Stimulated activated naive CD8-positive, alpha-beta T cell treated with anti-CD3 and anti-CD28 coated beads, Interleukin-15, amount 100 ng/mL, for 72 hours (primary cell): ENCODE data around the gene FNDC11.

Source experiments
- ATAC-seq: fragments of 150-1000 bp; cut with Tn5 transposase; 2 replicates; pipeline ENCODE4 v1.10.0; 2021; ENCODE audit warnings: mild to moderate bottlenecking, moderate library complexity
- DNase-seq, 2 donors: peaks; one replicate each; pipeline ENCODE4 v3.0.0; 2021 to 2022
- H3K27ac Mint-ChIP-seq, 2 donors: one replicate each; pipeline ENCODE4 v1.8.0; 2022; ENCODE audit warnings: mild to moderate bottlenecking in 2 of 2, mixed read lengths in 2 of 2, moderate library complexity in 2 of 2
- H3K27me3 Mint-ChIP-seq: one replicate; pipeline ENCODE4 v1.8.0; 2022; ENCODE audit warnings: mixed read lengths
- H3K4me1 Mint-ChIP-seq: one replicate; pipeline ENCODE4 v1.8.0; 2022; ENCODE audit warnings: mild to moderate bottlenecking, mixed read lengths
- H3K4me3 Mint-ChIP-seq, 2 donors: one replicate each; pipeline ENCODE4 v1.8.0; 2022; ENCODE audit warnings: mild to moderate bottlenecking in 2 of 2, mixed read lengths in 2 of 2, moderate library complexity in 1 of 2
- H3K9me3 Mint-ChIP-seq, 2 donors: one replicate each; pipeline ENCODE4 v1.8.0; 2022; ENCODE audit warnings: mixed read lengths in 2 of 2

FNDC11 gene

DNA sequence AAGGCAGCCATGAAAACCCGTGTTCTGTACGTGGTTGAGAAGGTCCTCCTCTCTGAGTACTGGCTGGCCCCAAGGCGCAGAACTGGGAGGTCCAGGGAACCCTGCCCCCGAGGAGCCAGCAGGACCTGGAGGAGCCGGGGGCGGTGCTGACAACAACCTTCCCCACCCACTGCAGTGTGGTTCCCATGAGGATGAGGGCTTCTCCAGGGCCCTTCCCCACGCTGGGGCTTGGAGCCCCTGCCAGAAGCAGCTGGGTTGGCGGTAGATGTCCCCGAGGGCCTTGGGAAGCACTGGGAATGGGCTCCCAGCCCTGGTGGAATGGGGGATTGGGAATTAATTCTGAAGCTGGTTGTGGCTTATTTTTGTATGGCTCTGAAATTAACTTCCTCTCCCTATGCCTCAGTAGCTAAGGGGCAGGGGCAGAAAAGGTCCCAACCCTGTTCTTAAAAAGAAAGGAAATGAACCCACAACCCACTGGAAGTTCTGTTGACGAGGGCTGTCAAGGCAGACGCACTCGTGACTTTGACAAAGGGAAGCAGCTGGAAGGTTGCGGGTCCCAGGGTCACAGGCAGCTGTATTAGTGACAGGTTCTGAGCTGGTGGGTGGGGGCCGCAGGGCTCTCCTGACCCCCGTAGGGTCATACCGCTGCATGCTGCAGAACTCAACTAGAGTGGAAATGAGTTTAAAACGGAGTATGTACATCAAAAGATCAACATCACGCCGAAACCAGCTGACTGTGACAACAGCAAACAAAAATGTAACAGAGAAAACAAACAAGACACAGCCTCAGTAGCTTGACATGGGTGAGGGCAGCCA, 34.0 kb downstream of the FNDC11 start:
- no peak for ATAC-seq
- no peak overlapping the region for H3K4me3 Mint-ChIP-seq
- peak overlapping the region in 1 of 2 donors; percentile 62 for H3K27ac Mint-ChIP-seq
- no peak for DNase-seq
- H3K4me1 Mint-ChIP-seq: peaks cover 17% of the 10 kb centered on the region
- peaks cover 8% of the 10 kb centered on the region for H3K27me3 Mint-ChIP-seq
- no peaks in the 10 kb centered on the region for H3K9me3 Mint-ChIP-seq

DNA sequence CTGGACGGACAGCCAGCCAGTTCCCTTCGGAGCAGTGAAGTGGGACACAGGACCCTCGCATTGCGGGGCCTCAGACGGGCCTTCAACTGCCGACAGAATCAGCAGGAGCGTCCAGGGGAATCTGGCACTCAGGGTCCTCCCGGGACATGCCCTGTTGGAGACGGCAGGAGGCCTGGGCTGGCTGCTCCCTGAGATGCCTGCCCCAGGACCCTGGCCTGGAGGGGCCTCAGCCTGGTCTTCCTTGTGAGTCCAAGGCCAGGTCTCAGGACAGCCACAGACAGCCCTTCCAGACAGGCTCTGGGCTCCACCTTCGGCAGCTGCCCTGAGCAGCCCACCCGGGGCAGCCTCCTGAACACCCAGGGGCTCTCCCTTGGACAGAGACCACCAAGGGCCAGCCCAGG, 34.7 kb downstream of the FNDC11 start:
- H3K4me1 Mint-ChIP-seq: peaks cover 17% of the 10 kb centered on the region
- H3K27me3 Mint-ChIP-seq: peaks cover 8% of the 10 kb centered on the region
- H3K27ac Mint-ChIP-seq: peak overlapping the region in 1 of 2 donors; percentile 54
- ATAC-seq (no peak), DNase-seq (no peak)
- H3K4me3 Mint-ChIP-seq: no peak overlapping the region
- no peaks in the 10 kb centered on the region for H3K9me3 Mint-ChIP-seq

DNA sequence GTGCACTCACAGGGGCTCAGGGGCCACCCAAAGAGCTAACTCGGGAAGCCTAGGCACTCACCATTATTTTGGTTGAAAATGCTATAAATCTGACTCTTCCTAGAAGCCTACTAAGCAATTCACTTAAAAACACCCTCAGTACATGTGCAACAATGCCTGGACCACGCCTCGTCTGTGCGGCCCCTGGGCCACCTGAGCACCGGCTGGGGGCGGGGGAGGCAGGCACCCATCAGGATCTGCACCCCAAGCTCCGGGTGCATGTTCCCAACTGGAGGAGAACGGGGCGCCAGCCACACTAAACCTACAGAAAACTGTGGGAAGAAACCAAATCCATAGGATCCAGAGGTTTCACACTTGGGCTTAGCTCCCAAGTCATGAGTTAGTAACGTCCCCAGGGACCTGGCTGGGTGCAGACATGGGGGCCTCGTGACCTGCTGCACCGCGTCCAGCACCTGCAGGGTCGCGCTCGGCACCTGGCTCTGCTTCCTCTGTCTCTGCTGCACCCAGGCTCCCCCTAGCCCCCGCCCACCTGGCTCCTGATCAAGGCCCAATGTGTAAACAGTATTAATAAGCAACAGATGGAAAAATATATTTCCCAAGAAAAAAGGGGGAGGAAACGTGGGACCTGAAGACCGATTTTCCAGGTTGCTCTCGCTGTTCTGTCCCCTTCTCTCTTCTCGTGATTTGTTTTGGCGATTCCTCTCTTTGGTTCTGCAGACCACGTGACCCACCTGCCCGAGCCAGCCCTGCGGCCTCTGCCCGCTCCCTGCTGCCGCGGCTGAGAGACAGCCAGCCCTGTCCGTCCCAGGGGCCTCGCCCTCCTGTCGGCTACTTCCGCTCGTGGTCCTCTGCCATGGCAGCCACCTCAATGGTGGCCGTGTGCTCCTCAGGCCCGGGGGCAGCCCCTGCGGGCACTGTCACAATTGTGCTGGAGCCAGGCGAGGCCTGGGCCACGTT, 35.6 kb downstream of the FNDC11 start:
- Mint-ChIP-seq H3K4me3 (no peak overlapping the region), H3K27me3 (peaks cover 8% of the 10 kb centered on the region), H3K4me1 (peaks cover 17% of the 10 kb centered on the region), H3K9me3 (no peaks in the 10 kb centered on the region), H3K27ac (peak overlapping the region in 1 of 2 donors; percentile 71)
- DNase-seq (no peak), ATAC-seq (no peak)

DNA sequence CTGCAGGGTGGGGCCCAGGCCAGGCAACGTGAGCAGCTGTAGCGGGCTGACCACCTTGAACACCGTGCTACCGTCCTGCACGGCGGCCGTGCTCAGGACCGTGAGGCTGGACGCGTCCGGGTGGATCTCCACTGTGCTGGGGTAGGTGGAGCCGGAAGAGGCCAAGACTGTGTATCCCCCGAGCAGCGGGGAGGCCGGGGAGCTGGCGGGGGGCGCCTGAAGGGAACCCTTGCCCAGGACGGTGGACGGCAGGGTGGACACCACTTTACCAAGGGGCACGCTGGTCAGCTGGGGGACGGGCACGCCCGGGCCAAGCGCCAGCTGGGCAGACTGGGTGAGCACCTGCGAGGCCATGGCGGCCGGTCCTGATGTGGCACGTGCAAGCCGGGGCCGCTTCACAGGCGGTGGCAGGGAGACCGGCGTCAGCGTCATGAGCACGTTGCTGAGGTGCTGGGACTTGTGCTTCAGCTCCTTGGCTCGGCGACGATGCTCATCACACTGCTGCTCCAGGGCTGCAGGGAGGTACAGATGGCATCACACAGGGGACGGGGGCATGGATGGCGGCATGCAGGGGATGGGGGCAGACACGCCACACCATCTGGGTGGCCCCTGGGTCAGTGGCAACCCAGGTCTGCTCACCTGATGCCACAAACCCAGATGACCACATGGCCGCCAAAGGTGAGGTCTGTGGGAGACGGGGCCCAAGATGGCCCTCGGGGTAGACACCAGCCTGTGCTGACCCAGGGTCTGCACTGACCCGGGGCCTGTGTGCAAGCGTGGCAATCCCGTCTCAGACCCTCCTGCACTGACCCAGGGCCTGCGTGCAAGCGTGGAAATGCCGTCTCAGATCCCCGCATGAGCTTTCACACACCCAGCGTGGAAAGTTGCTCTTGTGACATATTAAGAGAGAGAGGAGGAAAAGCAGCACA, 36.5 kb downstream of the FNDC11 start:
- Mint-ChIP-seq H3K27ac (peak overlapping the region in 1 of 2 donors; percentile 71), H3K4me3 (no peak overlapping the region), H3K9me3 (no peaks in the 10 kb centered on the region), H3K4me1 (peaks cover 17% of the 10 kb centered on the region), H3K27me3 (peaks cover 7% of the 10 kb centered on the region)
- ATAC-seq (no peak), DNase-seq (no peak)

DNA sequence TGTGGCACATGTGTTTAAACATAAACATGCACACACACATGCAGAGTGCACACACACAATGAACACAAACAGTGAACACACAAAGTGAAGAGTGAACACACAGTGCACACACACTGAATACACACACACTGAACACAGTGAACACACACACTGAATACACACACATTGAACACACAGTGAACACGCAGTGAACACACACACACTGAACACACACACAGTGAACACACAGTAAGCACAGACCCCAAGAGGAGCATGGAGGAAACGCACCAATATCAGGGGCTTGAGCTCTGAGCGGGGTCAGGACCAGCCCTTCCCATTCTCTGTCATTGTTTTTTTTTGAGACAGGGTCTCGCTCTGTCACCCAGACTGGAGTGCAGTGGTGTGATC, 37.2 kb downstream of the FNDC11 start:
- no peak for DNase-seq
- Mint-ChIP-seq H3K27me3 (peaks cover under 1% of the 10 kb centered on the region), H3K4me1 (peaks cover 17% of the 10 kb centered on the region), H3K4me3 (no peak overlapping the region), H3K27ac (no peak overlapping the region), H3K9me3 (no peaks in the 10 kb centered on the region)
- ATAC-seq: no peak

DNA sequence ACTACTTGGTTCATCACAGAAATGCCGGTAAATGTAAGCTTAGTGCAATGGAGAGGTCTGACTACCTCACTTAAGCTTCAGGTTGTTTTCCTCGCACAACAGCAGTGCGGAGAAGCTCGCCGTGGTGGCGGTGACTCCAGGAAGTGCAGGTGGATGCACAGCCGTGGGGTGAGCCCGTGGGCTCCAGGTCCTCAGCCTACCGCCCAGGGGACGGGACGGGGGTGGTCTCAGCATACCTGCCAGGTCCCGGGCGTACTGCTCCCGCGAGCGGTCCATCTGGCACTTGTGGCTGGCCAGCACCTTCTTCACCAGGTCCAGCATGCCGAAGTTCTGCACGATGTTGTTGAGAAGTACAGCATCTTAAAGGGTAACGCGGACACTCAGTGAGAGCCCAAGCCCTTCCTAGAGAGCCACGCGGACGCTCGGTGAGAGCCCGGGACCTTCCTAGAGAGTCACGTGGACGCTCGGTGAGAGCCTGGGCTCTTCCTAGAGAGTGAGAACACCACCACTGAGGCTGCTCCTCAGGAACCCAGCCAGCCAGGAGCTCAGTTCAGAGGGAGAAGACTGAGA, 37.9 kb downstream of the FNDC11 start:
- no peak for DNase-seq

DNA sequence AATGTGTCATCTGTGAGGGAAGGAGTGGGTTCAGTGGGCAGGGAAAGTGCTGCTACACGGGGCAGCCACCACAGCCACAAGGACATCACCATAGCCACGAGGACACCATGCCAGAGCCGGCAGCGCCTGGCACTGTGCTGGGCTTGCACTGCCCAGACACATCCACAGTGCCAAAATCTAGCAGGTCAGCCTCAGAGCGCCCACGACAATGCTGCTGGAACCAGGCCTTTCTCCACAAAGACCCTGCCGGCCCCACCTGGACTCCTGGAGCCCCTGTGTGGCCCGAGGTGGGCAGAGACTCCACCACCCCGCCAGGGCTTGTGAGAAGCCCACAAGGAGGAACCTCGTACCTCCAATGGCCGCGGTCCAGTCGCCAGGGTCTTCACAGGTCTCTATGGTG, 38.7 kb downstream of the FNDC11 start:
- H3K4me1 Mint-ChIP-seq: peaks cover 10% of the 10 kb centered on the region
- H3K4me3 Mint-ChIP-seq: no peak overlapping the region
- no peaks in the 10 kb centered on the region for H3K27me3 Mint-ChIP-seq
- ATAC-seq: no peak
- no peak for DNase-seq
- no peaks in the 10 kb centered on the region for H3K9me3 Mint-ChIP-seq
- no peak overlapping the region for H3K27ac Mint-ChIP-seq

More for the DNA sequence above, 37.9 kb downstream of the FNDC11 start:
- ATAC-seq: no peak
- no peaks in the 10 kb centered on the region for H3K27me3 Mint-ChIP-seq
- H3K27ac Mint-ChIP-seq: no peak overlapping the region
- no peaks in the 10 kb centered on the region for H3K9me3 Mint-ChIP-seq
- H3K4me3 Mint-ChIP-seq: no peak overlapping the region
- peaks cover 17% of the 10 kb centered on the region for H3K4me1 Mint-ChIP-seq

DNA sequence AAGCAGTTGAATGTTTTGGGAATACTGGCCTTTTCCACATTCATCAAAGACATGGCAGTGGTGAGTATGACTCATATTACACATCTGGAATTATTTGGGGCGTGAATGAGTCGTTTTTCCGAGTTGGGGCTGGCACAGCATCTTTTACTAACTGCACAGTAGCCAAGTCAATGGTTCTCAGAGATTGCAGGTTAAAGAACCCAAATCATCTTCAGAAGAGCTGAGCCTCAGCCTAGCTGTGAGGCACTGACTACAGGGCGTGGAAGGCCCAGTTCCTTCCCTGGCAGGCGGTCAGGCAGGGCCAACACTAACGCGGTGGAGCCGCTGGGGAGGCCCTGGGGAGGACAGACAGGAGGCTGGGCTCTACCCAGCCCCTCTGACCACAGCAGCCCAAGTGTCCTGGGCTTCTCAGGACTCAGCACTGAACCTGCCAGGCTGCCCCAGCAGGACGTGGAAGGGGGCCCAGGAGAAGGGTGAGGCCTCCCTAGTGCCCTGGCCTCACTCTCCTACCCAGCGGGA, 40.1 kb downstream of the FNDC11 start:
- H3K9me3 Mint-ChIP-seq: no peaks in the 10 kb centered on the region
- no peak for DNase-seq
- no peaks in the 10 kb centered on the region for H3K4me1 Mint-ChIP-seq

DNA sequence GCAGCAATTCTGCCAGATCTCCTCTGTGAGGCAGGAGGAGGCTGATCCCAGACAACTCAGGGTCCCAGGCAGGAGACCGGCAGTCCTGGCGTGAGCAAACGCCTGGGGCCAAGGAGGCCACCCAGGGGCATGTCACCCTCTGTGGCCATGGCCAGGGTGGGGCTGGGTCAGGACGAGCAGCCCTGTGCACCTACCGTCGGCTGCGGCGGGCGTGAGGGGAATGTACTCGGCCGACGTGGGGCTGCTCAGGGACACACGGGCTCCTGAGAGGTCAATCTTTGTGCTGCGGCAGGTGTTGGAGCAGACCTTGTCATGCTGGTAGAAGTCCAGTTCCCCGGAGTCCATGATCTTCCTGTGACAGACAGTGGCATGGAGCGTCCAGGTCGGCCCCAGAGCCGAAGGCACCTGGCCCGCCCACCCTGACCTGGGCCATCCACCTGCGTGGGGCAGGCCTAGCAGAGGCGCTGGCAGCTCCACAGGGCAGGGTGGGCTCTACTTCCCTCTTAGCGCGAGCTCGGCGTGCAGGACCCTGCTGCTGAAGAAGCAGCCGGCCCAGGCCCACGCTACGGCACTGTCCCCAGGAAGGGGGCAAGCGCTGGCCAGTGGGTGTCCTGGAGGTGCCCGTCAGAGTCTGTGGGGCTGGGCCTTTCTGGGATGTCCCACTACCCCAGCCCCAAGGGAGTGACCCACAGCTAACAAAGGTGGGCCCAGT, 41.6 kb downstream of the FNDC11 start:
- no peaks in the 10 kb centered on the region for H3K27me3 Mint-ChIP-seq
- no peak overlapping the region for H3K4me3 Mint-ChIP-seq

More for the DNA sequence above, 40.1 kb downstream of the FNDC11 start:
- no peak for ATAC-seq
- Mint-ChIP-seq H3K4me3 (no peak overlapping the region), H3K27me3 (no peaks in the 10 kb centered on the region), H3K27ac (no peak overlapping the region)

DNA sequence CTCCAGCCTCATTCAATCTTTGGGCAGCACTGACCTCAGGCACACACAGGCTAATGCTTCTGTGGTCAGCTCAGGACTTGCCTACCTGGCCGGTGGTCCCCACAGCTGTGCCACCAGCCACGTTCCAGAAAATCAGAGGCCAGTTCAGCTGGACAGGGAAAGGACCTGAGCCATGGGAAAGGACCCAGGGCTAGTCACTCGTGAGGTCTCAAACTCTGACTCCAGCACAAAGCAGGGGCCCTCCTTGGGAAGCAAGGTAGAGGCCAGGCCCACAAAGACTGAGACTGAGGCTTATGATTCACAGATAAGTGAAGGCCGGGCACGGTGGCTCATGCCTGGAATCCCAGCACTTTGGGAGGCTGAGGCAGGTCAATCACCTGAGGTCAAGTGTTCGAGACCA, 42.5 kb downstream of the FNDC11 start:
- H3K9me3 Mint-ChIP-seq: no peaks in the 10 kb centered on the region
- ATAC-seq (no peak), DNase-seq (no peak)
- H3K4me1 Mint-ChIP-seq: no peaks in the 10 kb centered on the region
- H3K27ac Mint-ChIP-seq: no peak overlapping the region
- no peaks in the 10 kb centered on the region for H3K27me3 Mint-ChIP-seq
- no peak overlapping the region for H3K4me3 Mint-ChIP-seq

More for the DNA sequence above, 41.6 kb downstream of the FNDC11 start:
- ATAC-seq (no peak), DNase-seq (no peak)
- Mint-ChIP-seq H3K9me3 (no peaks in the 10 kb centered on the region), H3K27ac (no peak overlapping the region), H3K4me1 (no peaks in the 10 kb centered on the region)

DNA sequence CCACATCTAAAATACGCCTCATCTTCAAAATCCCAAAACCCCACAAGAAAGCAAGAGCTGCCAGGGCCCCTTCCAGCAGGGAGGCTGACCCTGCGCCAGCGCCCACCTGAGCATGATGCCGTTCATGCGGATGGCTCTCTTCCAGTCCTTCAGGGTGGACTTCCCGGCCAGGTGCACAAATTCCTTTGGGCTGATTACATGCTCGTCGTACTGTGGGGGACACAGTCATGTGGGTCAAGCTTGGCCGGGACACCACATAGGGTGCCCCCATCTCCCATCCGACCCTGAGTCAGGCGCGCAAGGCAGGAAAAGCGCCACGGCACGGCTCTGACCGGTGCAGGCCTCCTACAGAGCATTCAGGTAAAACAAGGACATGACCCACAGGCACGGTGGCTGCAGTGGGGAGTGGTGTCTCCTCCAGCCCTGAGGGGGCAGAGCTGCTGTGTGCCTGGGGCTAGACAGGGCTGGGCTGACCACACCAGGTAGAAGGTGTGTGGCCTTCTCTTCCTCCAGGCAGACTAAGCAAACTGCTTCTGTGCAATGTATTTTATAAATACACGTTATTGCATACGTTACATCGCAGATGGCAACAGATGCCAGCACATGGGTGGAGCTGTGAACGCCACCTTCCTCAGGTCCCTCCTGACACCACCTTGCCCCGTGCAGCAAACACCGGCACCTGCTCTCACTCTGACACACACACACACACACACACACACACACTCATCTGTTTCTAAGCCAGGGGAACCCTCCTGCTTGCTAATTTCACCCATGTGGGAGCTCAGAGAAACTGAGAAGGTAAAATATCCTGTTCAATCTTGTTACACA, 43.9 kb downstream of the FNDC11 start:
- Mint-ChIP-seq H3K27ac (no peak overlapping the region), H3K4me1 (no peaks in the 10 kb centered on the region), H3K9me3 (no peaks in the 10 kb centered on the region), H3K27me3 (no peaks in the 10 kb centered on the region), H3K4me3 (no peak overlapping the region)
- ATAC-seq (no peak), DNase-seq (no peak)

DNA sequence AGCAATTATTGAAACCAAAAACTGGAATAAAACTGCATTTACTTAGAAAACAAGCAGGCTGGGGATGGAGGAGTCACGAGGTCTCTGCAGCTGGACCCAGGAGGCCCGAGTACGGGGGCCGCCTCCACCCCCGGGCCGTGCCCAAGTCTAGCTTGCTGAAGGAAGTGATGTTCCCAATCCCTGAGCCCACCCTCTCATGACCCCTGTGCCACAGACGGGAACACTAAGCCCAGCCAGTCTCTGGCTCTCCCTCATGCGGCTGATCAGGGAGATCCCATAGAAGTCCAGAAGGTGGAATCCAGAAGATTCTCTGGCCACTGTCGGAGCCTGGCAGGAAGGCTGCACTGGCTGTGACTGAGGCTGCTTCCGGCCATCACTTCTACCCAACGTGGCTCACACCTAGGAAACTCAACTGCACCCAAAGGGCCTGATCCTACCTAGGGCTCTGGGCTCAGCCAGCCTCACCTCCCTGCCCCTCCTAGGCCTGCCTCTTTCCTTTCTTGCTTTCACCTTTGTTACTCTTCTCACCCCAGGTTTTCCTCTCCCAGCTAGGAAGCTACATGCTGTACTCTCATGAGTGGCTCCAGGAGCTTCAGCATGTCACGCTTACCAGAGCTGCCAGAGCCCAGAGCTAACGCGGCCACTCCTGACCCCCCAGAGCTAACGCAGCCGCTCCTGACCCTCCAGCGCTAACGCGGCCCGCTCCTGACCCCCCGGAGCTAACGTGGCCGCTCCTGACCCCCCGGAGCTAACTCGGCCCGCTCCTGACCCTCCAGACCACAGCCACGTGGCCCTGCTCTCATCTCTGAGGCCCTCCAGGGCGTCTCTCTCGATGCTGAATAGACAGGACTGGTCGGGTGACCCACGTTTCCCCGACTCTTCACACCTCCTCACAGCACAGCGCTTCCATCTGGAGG, 44.8 kb downstream of the FNDC11 start:
- Mint-ChIP-seq H3K27ac (no peak overlapping the region), H3K9me3 (no peaks in the 10 kb centered on the region), H3K4me1 (no peaks in the 10 kb centered on the region), H3K27me3 (no peaks in the 10 kb centered on the region), H3K4me3 (no peak overlapping the region)
- ATAC-seq (no peak), DNase-seq (no peak)
